ENCODE measurements around the gene URB1.

GRCh38 chr21:32393677-32394001, 827 bp upstream of the URB1 start:
- TF ChIP-seq CTCF (IDR thresholded peaks at IDR 0.05; ENCODE audit: low read length) (no peak), EZH2 (IDR thresholded peaks at IDR 0.05; ENCODE audit: borderline replicate concordance, low read length) (no peak)
